HG03378 (cell line): ENCODE results near the gene SELENOW.
"Not testable (repeated sequence)": the region's sequence is repeated elsewhere in the genome, so short reads cannot be mapped to it uniquely, and the experiment has no call there.

ENCODE experiments used
- ATAC-seq: cut with Tn5 transposase; IDR thresholded peaks from one replicate; pipeline ENCODE4 v1.9.1; 2021; ENCODE audit warnings: mild to moderate bottlenecking, moderate library complexity; ENCODE audit not compliant: unreplicated experiment

The SELENOW gene

GRCh38 chr19:47818221-47818620 lies 39.7 kb downstream of the SELENOW start:
- not testable (repeated sequence) for ATAC-seq

GRCh38 chr19:47819858-47820257 lies 41.4 kb downstream of the SELENOW start:
- ATAC-seq: no peak

DNA sequence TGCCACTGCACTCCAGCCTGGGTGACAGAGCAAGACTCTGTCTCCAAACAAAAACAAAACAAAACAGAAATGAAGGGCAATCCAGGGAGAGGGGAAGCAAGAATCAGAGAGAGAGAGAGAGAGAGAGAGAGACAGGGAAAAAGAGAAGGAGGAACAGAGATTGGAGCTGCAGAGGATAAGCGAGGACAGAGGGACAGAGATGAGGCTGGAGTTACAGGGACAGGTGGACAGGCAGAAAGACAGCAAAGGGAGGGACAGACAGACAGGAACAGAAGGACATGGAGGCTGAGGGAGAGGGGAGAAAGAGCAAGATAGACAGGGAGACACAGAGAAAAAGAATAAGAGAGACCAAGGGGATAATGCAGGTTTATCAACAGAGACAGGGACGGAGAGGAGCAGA lies 41.9 kb downstream of the SELENOW start:
- no peak for ATAC-seq

DNA sequence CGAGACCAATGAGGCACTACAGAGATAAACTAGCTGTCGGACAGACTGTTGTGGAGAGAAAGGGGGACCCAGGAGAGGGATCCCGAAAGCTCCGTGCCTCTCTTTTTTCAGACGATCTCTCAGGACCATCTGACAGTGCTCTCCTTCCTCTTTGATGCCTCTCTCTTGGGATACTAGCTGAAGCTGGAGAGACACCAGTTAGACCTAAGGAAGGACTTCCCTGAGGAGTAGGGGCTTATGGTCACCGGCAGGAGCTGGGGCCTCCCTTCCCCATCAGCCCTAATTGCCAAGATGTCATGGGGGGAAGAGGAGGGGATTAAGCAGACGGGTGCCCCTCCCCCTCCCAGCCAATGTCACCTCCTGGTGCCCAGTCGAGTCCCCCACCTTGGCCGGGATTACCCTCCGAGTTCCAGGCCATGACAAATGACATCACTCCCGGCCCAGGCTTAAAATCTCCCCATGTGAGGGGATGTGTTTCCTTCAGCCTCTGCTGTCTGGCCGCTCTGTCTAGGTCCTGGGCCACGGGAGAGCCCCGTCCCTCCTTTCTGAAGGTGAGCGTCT lies 43.0 kb downstream of the SELENOW start, which contains the start of gene CRX:
CRX (plus strand) TSS at position 478 of the 561 bp plus-strand sequence. CDS start 12,507 bp downstream, outside the sequence.
- ATAC-seq: no peak

DNA sequence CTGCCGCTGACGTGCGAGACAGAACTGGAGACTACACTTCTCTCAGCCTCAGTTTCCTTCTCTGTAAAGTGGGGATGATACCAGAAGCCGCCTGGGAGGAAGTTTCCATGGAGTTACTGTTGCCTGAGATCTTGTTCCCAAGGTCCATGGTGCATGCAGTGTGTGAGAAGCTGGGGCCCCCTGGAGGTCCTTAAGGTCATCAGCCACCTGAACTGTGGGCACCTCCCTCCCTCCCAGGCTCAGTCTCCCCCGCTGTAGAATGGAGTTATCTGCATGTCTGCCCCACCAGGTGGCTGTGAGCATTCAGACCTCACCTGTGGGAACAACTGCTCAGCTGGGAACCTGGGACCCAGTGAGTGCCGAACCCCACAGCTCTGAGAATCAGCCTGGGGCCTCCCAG lies 45.9 kb downstream of the SELENOW start:
- no peak for ATAC-seq

GRCh38 chr19:47826800-47827199 lies 48.3 kb downstream of the SELENOW start:
- ATAC-seq: no peak

DNA sequence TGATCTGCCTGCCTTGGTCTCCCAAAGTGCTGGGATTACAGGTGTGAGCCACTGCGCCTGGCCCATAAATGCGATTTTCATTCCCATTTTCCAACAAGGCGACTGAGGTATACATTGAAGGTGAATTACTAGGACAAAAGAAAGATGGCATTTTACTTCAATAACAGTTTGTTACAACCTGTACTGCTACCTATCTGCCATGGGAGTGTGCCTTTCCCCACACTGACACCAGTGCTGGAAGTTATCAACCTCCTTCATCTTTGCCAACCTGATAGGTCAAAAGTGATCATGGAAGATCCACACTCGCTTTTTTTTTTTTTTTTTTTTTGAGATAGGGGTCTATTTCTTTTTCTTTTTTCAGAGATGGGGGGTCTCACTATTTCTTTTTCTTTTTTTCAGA lies 54.2 kb downstream of the SELENOW start:
- no peak for ATAC-seq
